DMS 273 (cell line): ENCODE measurements around the gene KRTDAP.

Experiments
- DNase-seq: peaks from one replicate; lab custom pipeline; 2025; ENCODE audit not compliant: unreplicated experiment; lab: John Stamatoyannopoulos, UW

The KRTDAP gene, protein sequence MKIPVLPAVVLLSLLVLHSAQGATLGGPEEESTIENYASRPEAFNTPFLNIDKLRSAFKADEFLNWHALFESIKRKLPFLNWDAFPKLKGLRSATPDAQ

DNA sequence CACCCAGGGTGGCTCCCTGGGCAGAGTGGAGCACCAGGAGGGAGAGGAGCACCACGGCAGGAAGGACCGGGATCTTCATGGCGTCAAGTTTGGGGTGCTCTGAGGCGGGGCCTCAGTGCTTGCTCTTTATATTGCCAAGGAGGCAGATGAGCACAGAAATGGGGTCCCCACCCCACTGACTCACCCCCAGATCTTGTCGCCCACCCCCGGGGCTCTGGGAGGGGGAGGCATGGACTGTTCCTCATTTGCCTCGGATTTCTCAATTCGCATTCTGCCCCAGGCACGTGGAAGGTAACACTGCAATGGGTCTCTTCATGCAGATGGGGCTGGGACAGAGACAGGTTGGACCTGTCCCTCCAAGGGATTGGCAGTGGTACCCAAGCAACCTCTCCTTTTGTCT lies at the start of gene KRTDAP:
TSS of gene KRTDAP (minus strand) at position 101 of the 400 bp plus-strand sequence. CDS start at position 79, 22 bp downstream.
- DNase-seq: no peak

DNA sequence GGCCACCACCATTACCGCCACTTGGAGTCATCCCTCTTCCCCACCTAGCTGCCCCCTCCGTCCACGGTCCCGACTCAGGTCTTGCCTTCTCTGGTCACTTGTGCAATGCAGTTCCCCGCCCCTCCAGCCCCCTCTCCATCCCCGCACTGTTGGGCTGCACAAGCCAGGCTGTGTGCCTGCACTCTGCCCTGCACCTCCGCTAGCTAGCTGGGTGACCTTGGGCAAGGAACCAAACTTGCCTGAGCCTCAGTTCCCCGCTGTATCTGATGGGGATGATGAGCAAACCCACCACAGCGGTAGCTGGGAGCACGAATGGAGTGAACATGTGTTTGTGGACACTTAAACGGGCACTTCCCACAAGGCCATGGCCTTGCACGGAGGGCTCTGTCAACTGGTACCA lies 49.6 kb upstream of the KRTDAP start:
- DNase-seq: no peak

DNA sequence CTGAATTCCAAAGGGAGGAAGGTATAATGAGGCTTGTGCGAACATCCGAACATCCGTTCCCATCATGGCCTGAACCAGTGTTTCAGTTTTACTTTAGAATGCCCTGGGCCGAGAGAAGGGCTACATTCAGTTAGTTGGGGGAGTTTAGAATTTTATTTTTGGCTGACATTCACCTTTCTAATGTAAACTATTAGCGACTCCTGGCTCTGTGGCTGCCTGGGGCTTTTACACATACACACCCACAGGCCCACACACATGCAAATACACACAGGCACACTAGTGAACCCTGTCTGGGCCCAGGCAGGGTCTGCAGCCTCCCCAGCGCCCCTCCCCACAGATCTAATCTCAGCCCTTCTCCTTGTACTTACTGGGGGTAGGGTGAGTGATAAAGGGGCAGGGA lies 49.0 kb upstream of the KRTDAP start:
- DNase-seq: no peak

DNA sequence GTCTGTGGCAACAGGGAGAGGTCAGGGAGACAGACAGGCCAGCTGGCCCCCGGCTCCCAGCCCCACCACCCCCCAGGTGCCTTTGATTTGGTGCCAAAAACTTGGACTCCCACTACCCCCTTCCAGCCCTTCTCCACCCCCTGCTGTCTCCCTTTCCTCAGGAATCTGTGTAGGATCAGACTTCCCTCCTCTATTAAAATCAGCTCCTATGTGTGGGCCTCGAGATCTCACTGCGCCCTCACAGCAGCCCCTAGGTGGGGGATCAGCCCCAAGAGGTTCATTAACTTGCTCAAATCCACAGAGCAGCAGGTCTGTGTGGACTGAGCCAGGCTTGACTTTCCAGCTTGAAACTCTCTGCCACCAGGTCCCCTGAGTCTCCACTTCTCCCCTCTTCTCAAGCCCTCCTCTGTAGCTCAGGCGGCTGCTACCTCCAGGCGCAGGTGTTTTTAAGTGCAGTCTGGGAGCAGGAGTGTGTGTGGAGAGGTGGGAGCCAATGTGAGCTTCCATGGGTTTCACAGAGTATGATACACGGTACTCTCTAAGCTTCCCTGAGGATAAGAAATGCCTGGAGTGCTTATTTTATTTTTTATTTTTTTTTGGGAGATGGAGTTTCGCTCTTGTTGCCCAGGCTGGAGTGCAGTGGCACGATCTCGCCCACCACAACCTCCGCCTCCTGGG lies 44.7 kb upstream of the KRTDAP start:
- DNase-seq: no peak

DNA sequence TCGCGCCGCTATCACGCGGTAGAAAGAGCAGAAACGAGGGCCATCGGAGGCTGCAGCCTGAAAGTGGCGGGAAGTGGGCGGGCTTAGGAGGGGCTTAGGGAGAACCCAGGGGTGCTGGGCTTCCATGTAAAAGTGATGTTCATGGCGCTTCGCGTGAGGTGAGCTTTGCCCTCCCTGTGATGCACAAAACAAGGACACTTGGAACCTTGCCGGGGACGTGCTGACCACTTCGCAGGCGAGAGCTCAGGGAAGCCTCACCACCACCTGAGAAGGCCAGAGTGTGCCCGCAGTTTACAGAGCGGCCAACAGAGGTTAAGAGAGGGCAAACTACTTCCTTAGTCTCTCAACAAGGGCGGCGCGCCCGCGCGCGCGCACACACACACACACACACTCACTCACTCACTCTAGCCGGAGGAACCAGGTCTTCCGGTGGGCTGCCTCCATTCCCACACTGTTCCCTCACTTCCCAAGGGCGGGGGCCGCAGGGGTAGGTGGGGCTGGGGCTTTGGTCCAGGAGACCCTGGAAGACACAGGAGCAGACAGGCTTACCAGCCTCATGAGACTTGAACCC lies 43.6 kb upstream of the KRTDAP start:
- peak; percentile 26 for DNase-seq

DNA sequence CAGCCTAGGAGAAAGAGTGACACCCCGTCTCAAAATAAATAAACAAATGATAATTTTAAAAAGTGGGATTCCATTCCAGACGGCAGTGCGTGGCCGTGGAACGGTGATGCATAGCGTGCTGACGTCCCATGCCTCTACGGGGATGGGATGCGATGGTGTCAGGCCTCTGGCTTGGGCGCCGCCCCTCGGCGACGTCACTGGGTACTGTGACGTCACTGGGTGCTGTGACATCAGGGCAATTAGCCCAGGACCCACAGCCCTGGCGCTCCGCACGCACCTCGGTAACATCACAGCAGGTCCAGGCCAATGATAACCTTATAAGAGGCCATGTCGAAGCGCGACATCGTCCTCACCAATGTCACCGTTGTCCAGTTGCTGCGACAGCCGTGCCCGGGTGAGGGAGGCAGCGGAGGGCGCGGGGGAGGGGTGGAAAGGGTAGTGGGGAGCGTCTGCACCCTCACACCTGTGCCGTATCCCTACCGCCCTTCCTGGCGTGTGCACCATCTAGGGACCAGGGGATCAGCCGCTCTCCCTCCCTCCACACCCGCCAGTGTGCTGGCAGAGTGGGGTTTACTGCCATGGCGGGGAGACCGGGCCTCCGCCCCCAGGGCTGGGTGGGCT lies 43.0 kb upstream of the KRTDAP start, which contains the start of gene GAPDHS:
TSS of gene GAPDHS (plus strand) at position 256 of the 621 bp plus-strand sequence. CDS start at position 328, 72 bp downstream.
- no peak for DNase-seq

DNA sequence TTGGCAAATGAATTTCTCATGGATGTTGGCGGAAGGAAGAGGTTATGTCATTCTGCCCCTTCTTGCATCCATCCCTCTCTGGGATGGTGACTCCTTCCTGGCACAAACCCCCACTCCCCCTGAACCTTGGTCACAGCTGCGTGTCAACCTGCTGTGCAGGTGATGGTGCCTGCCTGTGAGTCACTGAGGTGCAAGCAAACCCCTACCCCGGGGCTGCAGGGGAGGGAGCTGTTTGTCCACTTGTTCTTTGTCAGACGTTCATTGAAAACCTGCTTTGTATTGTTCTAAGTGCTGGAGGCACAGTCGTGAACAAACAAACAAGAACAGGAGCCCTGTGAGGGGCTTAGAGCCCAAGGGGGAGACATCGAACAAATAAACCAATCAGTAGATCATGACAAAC lies 41.0 kb upstream of the KRTDAP start:
- DNase-seq: no peak

DNA sequence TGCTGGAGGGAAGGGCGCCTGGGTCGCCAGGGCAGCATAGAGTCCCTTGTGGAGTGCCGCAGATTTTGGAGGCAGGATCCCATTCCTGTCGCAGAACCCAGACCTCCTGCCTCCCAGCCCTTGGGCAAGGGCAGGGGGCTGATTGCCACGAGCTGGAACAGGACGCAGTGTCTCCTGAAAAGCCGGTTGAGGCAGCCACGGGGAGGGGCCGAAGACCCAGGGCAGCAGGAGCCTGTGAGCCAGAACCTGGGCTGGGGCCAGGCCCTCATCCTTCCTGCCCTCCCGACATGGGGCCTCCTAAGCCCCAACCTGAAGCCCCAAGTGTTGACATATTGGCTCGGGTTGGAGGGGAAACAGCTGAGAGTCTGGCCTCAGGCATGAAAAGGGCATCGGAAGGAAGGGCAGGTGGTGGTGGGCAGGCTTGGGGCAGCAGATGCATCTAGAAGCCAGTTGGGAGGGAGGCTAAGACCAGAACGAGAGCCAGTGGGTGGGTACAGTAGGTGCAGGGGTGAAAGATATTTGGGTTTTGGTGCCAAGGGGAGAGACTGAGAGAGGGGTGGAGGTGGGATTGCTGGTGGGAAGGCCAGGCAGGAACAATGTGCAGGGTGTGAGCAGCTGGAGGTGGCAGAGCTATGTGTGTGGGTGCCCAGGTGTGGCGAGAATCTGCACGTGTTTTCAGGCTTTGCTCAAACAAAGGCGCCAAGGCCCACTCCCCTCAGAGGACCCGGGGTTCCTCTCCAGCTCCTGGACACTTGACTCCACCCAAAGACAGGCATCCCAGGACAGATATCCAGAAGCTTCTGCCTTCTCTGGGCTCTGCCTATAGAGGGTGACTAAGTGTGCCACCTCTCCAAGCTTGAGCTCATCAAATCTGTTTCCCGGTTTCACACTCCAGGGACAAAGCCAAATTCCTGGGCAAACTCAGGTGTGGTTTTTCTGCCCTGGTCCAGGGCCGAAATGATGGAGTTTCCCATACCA lies 39.3 kb upstream of the KRTDAP start:
- no peak for DNase-seq

DNA sequence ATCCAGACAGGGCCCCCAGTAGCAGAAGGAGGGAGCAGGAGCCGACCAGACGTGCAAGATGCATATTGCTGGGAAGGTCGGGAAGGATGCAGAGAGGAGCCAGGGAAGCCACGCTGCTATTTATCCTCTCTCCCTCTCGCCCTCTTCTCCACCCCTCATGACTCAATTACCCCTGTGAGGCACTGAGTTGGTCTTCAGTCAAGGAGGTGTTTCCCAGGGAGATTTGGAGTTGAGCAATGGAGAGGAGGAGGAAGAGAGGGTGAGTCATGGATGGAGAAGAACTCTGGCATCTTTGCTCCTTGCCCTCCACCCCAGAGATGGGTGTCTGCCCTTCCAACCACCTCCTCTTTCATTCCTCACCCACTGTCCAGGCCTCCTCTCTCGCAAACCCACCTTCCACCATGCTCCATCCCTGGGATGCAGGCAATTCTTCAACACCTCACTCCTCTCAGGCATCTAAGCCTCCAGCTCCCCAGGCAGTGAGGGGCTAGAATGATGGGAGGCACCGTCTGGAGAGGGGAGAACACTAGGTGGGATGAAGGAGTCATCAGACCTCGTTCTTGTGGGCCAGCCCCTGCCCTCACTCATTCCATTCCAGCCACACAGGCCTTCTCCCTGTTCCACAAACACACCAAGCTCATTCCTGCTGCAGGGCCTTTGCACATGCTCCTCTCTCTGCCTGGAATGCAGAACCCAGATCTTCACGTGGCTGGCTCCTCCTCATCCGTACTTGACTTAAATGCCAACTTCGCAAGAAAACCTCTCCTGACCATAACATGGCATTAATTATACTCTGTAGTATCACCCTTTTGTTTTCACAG lies 38.2 kb upstream of the KRTDAP start, which contains the start of gene SBSN:
TSS of gene SBSN (minus strand) at position 94 of the 821 bp plus-strand sequence. CDS start at position 64, 30 bp downstream.
- no peak for DNase-seq

DNA sequence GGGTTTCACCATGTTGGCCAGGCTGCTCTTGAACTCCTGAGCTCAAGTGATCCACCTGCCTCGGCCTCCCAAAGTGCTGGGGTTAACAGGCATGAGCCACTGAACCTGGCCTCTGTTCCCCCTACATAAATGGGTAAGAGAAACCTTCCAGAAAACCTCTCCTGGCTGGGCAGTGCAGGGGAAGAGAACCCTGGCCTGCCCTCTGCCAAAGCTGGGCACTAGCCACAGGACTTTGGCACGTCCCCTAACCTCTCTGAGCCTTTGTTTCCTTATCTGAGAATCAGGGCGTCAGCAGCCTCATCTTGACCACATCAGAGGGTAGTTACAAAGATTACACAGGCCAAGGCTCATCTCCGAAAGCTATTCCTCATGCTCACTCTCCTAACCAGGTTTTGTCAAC lies 35.6 kb upstream of the KRTDAP start:
- DNase-seq: no peak

DNA sequence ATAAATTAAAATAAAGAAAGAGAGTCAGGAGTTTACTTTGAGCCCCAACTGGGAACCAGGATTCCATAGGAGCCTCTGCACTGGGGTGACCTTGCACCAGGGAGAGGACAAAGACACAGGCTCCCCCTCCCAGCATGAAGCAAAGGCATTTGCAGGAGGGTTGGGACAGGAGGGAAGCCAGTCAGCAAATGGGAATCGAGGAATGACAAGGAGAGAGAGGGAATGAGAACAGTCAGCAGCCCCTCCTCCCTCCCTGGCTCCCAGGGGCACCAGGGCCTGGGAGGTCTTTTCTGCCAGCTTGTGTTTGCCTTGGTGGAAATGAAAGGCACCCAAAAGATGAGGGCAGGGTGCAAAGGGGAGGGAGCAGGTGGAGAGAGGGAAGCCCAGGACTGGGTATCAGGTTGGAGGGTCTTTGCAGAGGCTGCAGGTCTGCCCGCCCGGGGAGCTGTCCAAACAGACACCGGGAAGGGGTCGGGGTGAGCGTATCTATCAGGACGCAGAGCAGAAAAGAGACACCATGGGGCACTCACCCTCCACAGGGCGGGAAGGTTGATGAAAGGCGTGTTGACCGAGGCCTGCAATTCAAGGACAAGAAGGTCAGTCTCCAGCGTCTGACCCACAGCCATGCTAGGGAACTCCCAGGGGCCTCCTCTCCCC lies 34.0 kb upstream of the KRTDAP start:
- no peak for DNase-seq

DNA sequence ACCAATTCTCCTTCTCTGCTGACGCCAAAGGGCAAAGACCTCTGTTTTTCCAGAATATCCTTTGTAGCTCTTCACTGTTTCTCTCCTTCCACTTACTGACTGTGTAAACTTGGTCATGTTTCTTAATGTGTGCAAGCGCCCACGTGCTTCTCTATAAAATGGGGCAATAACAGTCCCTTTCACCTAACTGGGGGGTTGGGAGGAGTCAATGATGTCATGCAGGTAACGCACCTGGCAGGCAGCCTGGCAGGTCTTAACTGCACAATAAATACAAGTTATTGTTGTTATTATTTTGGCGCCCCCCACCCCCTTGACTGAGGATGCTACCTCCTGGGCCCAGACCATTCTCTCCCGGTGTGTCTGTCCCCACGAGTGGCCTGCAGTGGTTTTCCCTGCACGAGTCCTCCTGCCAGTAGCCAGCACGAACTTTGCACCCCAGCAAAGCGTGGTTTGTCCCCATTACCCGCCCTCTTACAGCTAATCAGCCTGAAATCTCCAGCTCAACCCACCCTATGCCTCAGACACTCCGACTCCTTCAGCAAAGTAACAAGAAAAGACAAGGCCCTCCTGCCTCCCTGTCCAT lies 32.6 kb upstream of the KRTDAP start:
- no peak for DNase-seq

DNA sequence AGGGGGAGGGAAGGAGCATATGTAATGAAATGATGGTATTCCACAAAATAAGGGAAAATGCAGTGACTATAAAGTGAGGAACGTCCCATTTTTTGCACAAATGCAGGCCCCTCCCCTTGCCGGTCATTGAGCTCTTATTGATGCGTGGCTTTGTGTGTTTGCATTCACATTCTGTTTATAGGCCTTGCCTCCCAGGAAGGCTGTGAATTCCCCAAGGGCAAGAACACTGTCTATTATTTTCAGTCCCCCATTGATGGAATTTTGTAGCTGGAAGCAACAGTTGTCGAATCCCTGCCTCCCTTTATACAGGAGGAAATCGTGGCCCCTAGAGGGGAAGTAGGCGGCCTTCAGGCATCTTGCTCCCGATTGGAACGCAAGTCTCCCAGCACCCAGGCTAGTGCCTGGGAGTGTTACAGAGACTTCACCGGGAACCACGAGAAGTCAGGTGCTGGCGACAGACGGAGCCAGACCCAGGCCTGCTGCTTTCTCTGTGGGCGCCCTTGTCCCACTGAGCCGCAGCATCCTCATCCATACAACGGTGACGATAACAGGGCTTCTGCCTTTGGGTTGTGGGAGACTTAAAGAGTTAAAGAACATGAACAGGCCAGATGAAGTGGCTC lies 31.0 kb upstream of the KRTDAP start:
- DNase-seq: no peak

DNA sequence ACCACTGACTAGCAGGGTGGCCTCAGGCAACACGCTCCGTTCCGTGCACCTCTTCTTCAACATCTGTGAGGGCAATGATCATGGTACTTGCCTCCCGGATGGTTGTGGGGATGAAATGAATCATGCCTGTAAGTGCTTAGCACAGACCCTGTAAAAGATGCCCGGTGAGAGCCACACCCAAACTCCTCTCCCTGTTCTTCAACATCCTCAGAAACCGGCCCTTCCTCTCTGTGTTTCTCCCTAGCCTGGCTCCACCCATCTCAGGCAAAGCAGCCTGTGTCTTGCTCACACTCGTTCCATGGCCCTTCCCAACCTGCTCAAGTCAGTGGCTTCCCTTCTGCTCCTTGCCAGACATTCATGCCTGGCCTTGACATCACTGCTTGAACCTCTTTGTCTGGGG lies 29.0 kb upstream of the KRTDAP start:
- DNase-seq: no peak

DNA sequence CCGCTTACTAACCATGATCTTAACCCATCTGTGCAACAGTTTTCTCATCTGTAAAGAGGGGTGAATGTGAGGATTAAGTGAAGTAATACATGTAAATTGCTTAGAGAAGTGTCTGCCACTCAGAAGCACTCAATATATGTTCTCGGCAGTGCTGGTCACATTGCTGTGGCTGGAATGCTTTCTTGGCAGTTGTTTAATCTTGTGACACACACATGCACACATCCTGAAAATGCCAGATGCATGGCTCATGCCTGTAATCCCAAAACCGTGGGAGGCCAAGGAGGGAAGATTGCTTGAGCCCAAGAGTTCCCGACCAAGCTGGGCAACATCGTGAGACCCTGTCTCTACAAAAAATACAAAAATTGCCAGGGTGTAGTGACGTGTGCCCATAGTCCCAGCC lies 28.0 kb upstream of the KRTDAP start:
- DNase-seq: no peak

DNA sequence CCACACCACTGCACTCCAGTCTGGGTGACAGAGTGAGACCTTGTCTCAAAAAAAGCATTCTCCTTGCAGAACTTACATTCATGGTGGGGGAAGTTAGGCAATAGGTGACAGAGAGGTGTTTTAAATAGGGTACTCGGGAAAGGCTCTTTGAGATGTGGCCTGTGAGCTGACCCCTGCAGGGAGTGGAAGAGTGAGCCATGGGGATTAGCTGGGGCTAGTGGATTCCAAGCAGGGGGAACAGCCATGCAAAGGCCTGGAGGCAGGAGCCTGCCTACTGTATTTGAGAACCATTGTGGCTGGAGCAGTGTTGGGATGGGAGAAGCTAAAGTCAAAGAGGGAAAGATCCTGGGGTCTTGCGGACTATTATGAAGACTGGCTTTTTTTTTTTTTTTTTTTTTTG lies 27.1 kb upstream of the KRTDAP start:
- no peak for DNase-seq

DNA sequence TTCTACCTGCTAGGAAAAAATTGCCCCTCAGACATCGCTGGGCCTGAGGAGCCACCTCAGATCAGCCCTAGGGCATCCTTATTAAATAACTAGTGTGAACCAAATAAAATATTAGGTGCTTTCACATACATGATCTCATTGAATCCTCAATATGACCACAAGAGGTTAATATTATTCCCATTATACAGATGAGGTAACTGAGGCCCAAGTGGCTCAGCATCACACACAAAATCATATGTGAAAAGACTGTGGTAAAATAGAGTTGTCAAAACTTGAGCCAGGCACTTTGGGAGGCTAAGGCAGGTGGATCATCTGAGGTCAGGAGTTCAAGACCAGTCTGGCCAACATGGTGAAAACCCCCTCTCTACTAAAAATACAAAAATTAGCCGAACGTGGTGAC lies 26.0 kb upstream of the KRTDAP start:
- no peak for DNase-seq

DNA sequence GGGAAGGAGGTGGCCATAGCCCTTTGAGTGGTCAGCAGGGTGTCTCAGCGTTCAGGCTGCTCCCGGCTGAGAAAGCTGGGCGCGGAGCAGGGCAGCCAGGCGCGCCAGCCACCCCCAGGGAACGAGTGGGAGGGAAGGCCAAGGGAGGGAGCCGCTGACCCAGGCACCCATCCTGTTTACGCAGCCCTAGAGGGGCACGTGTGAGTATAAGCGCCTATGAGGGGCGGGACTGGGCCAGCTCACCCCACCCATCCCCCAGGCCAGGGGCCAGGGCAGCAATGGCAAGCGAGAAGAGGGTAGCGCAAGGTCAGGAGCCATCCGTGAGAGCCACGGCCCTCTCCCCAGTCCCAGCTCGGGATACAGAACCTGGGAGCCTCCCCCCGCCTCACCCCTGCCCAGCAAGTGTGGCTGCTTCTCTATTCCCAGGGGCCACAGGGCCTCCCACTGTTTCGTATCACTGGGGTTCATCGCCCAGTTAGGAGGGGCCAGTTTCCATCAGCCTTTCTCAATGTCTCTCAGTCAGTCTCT lies 24.1 kb upstream of the KRTDAP start:
- no peak for DNase-seq
